HG02884 (cell line): Measurements from ENCODE around the gene ZNF224.
"Not testable (repeated sequence)": the region's sequence is repeated elsewhere in the genome, so short reads cannot be mapped to it uniquely, and the experiment has no call there.

Experiments used
- ATAC-seq: cut with Tn5 transposase; IDR thresholded peaks from one replicate; pipeline ENCODE4 v1.9.1; 2021; ENCODE audit warnings: mild to moderate bottlenecking, moderate library complexity; ENCODE audit not compliant: unreplicated experiment

Gene ZNF224

DNA sequence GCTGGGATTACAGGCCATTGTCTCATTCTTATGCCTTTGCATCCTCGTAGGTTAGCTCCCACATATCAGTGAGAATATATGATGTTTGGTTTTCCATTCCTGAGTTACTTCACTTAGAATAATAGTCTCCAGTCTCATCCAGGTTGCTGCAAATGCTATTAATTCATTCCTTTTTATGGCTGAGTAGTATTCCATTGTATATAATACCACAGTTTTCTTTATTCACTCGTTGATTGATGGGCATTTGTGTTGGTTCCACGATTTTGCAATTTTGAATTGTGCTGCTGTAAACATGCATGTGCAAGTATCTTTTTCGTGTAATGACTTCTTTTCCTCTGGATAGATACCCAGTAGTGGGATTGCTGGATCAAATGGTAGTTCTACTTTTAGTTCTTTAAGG is 27.0 kb downstream of the ZNF224 start:
- not testable (repeated sequence) for ATAC-seq

DNA sequence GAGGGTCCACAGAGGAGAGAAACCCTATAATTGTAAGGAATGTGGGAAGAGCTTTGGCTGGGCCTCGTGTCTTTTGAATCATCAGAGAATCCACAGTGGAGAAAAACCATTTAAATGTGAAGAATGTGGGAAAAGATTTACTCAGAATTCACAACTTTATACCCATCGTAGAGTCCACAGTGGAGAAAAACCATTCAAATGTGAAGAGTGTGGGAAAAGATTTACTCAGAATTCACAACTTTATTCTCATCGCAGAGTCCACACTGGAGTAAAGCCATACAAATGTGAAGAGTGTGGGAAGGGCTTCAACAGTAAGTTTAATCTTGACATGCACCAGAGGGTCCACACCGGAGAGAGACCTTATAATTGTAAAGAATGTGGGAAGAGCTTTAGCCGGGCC is 37.8 kb downstream of the ZNF224 start:
- ATAC-seq: no peak

DNA sequence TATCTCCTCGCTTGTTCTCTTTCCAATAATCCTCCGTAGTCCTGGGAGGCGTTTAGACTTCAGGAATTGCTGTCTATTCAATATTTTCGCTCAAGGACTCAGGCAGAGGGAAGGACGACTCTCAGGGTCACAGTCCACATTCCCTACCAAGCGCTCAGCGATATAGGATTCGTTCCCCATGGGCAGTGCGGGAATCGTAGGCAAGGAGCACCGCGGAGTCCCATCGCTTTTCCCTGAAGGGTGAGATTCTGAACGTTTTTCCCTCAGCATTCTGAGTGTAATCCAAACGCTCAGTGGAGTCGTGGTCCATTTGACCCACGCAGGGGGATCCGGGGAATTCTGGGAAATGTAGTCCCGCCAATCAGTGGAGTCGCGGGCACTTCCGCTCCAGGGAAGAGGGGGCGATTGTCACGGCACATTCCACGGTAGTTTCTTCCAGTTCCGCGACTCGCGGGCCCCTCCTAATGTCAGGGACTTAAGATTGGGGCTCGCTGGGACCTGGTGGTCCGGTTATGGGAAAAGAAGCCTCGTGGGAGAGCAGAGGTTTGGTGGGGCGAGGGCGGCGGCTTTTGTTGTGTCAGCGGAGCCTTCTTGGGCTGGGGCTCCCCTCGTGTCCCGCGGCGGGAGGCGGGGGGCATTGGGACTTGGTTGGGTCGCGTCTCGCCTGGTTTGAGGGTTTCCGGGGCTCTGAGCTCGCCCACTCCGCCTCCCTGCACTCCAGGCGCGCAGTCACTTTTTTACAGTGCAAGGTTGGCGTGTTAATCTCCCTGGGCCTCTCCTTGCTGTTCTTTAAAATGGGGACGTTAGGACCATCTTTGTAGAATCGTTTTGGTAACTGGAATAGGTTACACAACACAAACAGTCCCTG is 47.3 kb downstream of the ZNF224 start, which contains the start of gene ZNF234:
ZNF234 (plus strand) TSS at position 364 of the 868 bp plus-strand sequence. CDS start 3,079 bp downstream, outside the sequence.
- peak; percentile 55 for ATAC-seq

DNA sequence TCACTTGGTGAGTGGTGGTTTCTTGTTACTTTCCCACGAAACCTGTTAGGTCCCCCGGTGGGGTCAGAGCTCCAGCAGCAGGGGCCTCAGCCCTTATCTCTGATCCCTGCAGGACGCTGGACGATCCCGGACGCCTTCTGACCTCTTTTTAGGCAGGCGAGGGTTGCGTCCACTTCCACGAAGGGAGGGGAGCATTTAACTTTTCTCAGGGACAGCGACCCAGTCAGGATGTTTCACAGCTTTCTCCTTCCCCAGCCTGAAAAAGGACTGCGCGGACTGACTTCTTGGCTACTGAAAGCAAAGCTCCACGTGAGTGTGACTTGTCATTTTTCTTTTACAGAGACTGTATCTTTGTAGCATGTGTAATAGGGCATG is 47.9 kb downstream of the ZNF224 start:
- no peak for ATAC-seq

- ATAC-seq: no peak
These were observed 55.6 kb downstream of the ZNF224 start for GRCh38 chr19:44149776-44150175.

- ATAC-seq: no peak
These were observed 57.3 kb downstream of the ZNF224 start for GRCh38 chr19:44151491-44151890.

DNA sequence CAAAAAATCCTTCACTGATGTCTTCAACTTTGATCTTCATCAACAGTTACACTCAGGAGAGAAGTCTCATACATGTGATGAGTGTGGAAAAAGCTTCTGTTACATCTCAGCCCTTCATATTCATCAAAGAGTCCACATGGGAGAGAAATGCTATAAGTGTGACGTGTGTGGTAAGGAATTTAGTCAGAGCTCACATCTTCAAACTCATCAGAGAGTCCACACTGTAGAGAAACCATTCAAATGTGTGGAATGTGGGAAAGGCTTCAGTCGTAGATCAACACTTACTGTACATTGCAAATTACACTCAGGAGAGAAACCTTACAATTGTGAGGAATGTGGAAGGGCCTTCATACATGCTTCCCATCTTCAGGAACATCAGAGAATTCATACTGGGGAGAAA is 62.3 kb downstream of the ZNF224 start:
- no peak for ATAC-seq
